Measurements from ENCODE around the gene VWDE.

GRCh38 chr7:12440229-12440628 lies 36.6 kb upstream of the VWDE start:
- TF ChIP-seq POLR2A (IDR thresholded peaks at IDR 0.05) (no peak), POLR2AphosphoS5 (IDR thresholded peaks at IDR 0.05) (no peak)
- TF ChIP-seq, protein P1, sequence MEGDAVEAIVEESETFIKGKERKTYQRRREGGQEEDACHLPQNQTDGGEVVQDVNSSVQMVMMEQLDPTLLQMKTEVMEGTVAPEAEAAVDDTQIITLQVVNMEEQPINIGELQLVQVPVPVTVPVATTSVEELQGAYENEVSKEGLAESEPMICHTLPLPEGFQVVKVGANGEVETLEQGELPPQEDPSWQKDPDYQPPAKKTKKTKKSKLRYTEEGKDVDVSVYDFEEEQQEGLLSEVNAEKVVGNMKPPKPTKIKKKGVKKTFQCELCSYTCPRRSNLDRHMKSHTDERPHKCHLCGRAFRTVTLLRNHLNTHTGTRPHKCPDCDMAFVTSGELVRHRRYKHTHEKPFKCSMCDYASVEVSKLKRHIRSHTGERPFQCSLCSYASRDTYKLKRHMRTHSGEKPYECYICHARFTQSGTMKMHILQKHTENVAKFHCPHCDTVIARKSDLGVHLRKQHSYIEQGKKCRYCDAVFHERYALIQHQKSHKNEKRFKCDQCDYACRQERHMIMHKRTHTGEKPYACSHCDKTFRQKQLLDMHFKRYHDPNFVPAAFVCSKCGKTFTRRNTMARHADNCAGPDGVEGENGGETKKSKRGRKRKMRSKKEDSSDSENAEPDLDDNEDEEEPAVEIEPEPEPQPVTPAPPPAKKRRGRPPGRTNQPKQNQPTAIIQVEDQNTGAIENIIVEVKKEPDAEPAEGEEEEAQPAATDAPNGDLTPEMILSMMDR (IDR thresholded peaks at IDR 0.05 in 8 of 11, conservative IDR thresholded peaks at IDR 0.05 in 3 of 11) = no peak
